Posterior cingulate gyrus (tissue), 11 donors: ENCODE results near the gene MMS19.
A peak's percentile ranks its signal among the peaks of the same experiment; 100 is the strongest.
"Not testable (repeated sequence)": the region's sequence is repeated elsewhere in the genome, so short reads cannot be mapped to it uniquely, and the experiment has no call there.

Experiments used
- DNase-seq, 10 donors: peaks; one replicate each; pipeline versions ENCODE4 v3.0.0 to v3.0.0-alpha.2; 2020 to 2021; ENCODE audit warnings: mixed read lengths in 3 of 10
- intact Hi-C: fragments of 100-400 bp; cut with DNase I; formaldehyde crosslinking; loops from one replicate; pipeline ENCODE4 v1.15.1; 2023

The MMS19 gene

GRCh38 chr10:97529685-97530465 lies 31.7 kb upstream of the MMS19 start:
- peak in 3 of 10 donors; percentile 22 to 31 (median 25) for DNase-seq
- intact Hi-C loops = no loop called here

- DNase-seq = peak in 3 of 10 donors; percentile 9 to 43 (median 41)
- intact Hi-C loops = not testable (repeated sequence)
These were observed 30.7 kb upstream of the MMS19 start for GRCh38 chr10:97528876-97529275.

GRCh38 chr10:97525683-97526110 lies 27.5 kb upstream of the MMS19 start:
- intact Hi-C loops = no loop called here
- DNase-seq = no peak

DNA sequence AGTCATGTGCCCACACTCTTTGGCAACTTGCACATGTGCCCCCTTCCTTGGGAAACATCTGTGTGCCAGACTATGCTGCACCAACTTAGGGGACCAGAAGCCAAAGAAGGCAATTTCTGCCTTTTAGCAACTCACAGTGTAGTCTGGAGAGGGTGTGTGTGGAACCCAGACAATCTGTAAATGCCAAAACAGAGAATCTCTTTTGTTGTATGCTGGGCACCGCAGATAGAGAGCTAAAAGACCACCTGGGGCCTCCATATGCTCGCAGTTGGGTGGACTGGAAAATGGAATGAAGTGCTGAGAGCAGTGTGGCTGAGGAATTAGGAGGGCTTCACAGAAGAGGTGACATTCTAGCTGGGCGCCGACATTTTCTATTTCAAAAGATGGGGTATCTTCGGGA lies 26.9 kb upstream of the MMS19 start:
- peak in 2 of 10 donors; percentile 32 to 37 for DNase-seq
- intact Hi-C loops = no loop called here

- intact Hi-C loops = no loop called here
- peak in 1 of 10 donors; percentile 45 for DNase-seq
These were observed 24.7 kb upstream of the MMS19 start for GRCh38 chr10:97522937-97523336.

- intact Hi-C loops = no loop called here
- peak in 3 of 10 donors; percentile 55 to 77 (median 65) for DNase-seq
These were observed 23.8 kb upstream of the MMS19 start for GRCh38 chr10:97522071-97522470.

DNA sequence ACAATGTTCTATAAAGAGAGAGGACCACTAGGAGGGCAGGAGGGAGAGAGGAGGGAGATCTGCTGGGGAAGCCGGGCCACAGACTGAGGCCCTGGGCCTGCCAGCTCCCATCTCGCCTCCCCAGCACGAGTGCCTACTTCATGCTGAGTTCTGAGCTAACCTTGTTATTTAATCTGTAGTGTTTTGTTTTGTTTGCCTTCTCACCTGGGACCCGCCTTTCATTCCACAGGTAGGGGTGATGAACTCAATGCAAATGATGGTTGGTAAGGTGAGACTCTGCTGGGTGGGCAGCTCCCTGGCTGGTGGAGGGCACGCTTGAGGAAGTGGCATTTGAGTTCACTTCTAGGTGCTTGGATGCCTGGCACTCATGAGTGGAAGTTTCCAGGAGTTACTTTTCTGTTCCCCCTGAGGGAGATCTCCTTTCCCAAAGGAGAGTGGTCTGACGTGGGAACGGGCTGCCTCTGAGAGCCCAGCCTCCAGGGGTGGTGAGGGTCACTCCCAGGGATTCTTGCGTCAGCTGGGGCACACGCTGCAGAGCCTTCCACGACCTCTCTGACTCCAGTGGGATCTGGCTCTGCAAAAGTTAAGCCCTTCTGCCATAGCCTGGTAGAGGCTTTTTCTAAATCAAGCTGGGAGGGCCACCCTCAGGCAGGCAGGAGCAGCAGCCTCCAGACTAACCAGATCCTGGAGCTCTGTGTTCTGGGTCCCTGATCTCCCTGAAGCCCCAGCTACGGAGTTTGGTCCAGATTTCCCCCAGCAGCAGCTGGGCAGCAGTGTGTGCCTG lies 22.9 kb upstream of the MMS19 start:
- intact Hi-C loops = no loop called here
- DNase-seq = peak in 3 of 10 donors; percentile 33 to 46 (median 46)

DNA sequence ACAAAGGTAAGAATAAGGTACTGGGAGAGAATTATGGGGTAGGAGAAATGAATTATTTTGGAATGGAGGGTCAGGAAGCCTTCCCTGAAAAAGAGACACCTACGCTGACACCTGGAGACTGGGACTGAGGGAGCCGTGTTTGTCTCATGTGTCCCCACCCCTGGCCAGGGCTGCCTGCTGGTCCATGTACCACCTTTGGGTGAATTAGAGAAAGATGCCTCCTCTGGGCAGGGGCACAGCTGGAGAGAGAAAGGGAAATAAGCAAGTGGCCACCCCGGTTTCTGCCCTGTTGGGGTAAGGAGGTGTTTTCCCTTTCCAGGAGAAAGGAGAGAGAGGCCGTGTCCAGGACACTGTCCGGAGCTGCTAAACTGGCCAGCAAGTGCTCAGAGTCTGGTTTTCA lies 22.3 kb upstream of the MMS19 start:
- intact Hi-C loops = no loop called here

GRCh38 chr10:97519342-97519741 lies 21.1 kb upstream of the MMS19 start:
- intact Hi-C loops = no loop called here
- no peak for DNase-seq

More for the DNA sequence above, 22.3 kb upstream of the MMS19 start:
- DNase-seq = peak in 3 of 10 donors; percentile 7 to 69 (median 35)

DNA sequence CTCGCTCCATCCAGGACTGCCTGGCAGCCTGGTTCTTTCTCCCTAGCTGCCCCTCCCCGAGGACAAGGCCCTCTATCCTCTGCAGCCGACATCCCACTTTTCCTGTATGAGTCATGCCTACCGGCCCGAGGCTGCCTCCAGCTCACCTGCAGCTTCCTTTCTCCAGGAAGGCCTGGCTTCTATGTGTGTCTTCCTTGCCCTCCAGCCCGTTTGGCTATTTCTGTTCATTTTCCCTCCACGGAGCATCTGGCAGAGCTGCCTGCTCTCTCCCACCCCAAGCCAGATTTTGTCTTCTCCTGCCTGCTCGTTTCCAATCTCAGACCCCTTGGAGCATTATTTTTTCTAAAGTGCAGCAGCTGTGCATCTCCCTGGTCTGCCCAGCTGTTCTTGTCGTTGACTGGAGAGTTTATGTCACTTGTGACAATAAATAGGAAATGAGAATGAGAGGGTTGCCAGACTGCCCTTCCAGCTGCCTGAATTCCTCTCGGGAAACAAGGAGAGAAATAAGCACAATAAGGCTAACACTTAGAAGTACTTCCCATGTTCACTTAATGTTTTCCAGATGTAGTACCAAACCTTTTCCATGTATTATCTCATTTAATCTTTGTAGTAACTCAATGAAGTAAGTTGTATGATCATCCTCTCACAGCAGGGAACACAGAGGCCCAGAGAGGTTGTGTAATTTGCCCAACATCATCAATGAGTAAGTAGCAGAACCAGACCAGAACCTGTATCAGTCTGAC lies 20.2 kb upstream of the MMS19 start:
- intact Hi-C loops = no loop called here
- peak in 3 of 10 donors; percentile 65 to 84 (median 81) for DNase-seq

DNA sequence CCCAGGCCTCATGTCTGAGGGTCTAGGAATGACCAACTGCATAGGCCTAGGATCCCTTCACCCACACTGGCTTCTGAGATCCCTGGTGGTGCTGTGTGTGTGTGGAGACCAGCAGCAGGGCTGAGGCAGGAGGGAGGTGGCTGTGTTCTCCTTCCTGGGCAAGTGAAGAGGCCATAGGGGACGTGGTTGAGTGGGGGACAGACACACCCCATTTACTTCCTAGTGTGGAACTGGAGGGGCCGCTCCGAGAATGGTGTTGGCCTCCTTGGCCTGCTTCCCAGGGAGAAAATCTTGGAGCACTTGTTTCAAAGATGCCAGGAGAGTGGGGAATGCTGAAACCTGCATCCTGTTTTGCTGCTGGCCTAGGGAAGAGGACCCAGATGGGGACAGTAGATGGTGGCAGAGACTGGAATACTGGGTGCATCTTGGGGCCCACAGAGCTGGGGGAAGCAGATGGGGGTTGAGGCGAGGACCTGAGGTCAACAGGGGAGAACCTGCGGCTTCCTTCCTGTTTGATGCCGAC lies 19.6 kb upstream of the MMS19 start:
- peak in 2 of 10 donors; percentile 49 to 65 for DNase-seq
- intact Hi-C loops = no loop called here

DNA sequence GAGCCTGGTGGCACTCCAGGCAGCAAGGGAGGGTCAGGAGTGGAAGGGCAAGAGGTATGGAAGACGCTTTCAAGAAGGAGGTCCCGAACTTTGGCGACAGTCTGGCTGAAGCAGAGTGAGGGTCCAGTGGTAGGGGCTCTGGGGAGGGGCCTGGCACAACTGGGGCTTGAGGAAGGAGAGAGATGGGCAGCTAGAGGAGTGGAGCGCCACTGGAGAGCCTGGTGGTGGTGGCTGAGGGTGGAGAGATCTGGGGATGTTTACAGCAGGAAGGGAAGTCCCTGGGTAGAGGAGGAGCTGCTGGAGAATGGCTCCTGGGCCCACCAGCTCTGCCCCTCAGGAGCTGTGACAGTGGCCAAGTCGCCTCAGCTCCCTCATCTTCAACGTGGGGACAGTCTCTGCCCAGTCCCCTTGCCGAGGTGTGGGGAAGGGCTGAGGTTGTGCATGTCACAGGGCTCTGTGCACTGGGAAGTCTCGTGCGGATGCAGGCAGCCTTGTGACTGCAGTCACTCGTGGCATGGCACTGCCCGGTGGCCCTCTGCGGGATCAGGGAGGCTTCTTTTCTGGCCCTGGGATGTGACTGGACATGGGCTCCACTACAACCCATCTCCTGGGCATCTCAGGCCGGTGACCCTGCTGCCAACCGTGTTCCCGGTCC lies 19.0 kb upstream of the MMS19 start:
- intact Hi-C loops = no loop called here
- peak in 2 of 10 donors; percentile 56 to 67 for DNase-seq

GRCh38 chr10:97515271-97515978 lies 17.2 kb upstream of the MMS19 start:
- DNase-seq = peak in 1 of 10 donors; percentile 73
- intact Hi-C loops = no loop called here

DNA sequence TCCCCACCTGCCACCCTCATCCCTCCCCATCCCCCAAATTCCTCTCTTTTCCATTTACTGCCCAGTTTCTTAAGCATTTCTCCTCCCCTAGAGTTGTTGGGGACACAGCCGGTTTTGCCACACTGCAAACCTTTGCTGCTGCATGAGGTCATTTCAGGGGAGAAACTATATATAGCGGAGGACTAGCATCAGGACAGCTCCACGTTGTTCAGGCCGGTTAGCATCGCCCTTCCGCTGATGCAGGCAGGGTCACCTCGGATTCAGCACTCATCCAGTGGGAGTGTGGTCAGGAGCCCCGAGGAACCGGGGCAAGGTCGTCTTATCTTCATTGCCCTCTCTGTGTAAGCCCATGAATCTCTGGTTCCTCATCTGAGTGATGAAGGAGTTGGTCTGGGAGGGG lies 16.1 kb upstream of the MMS19 start:
- intact Hi-C loops = no loop called here

DNA sequence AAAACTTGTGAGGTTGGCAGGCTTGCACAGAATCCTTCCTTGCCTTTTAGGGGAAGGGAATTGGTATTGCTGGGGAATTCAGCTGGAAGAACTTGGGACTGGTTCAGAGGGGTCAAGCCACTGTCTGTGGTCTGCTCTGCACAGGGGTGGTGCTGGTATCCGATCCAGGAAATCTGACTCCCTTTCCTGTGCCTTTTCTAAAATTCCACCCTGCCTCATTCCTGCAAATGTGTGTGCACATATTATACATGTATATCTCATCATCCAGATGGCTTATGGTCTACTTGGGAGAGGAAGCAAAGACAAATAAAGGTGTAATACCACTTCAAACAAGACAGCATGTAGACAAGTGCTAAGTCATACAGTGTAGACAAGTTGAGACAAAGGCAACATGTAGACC lies 14.8 kb upstream of the MMS19 start:
- intact Hi-C loops = no loop called here
- no peak for DNase-seq

More for the DNA sequence above, 16.1 kb upstream of the MMS19 start:
- DNase-seq = peak in 1 of 10 donors; percentile 52

GRCh38 chr10:97511711-97512440 lies 13.7 kb upstream of the MMS19 start:
- intact Hi-C loops = no loop called here

DNA sequence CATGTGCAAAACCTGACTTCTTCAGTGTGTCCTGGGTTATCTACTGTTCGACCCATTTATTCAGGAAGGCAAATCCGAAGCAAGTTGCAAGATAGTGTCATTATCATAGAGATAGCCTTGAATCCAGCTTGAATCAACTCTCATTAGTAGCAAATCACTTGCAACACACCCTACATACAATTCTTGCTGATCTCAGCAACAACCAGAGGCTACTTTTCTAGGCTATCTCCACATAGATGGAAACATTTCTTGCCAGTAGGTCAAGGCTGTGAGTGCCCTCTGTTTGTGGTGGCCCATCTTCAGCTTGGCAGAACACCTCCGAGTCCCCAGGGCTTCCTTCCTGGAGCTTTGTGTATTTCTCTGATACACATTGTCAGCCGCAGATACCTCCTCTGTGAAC lies 12.5 kb upstream of the MMS19 start:
- intact Hi-C loops = no loop called here
- DNase-seq = no peak

More at GRCh38 chr10:97511711-97512440, 13.7 kb upstream of the MMS19 start:
- no peak for DNase-seq

DNA sequence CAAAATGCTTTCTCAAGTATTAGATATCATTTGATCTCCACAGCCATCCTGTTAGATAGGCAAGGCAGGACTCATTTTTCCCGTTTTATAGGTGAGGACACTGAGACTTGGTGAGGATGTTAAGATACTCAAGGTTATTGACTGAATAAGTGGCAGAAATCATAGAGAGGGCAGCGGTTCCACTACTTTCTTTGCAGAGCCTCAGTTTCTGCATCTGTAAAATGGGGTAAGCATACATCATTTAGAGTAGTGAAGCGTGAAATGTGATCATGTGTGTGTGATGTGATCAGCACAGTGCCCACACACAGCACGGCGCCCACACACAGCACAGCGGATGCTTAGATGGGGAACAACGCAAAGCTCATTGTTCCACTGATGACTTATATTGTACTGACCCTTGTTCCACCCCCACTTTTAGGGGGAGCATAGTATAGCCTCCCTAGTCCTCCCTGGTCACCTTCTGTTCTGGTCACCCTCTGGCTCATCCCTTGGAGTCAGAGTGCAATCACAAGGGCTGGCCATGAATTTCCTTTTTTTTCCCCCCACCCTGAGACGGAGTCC lies 11.0 kb upstream of the MMS19 start:
- intact Hi-C loops = no loop called here
- no peak for DNase-seq
